Measurements from ENCODE around the gene SMPDL3A.
A peak's percentile ranks its signal among the peaks of the same experiment; 100 is the strongest.

Gene SMPDL3A

GRCh38 chr6:122804962-122805485, 16.0 kb downstream of the SMPDL3A start:
- no peak for DNase-seq (ENCODE audit: low spot score)

- no peak for DNase-seq (ENCODE audit: low spot score)
Observed at GRCh38 chr6:122806291-122806690, 17.2 kb downstream of the SMPDL3A start.

- no peak for DNase-seq (ENCODE audit: low spot score)
Observed at GRCh38 chr6:122808121-122808885, 19.2 kb downstream of the SMPDL3A start.

- no peak for DNase-seq (ENCODE audit: low spot score)
Observed at GRCh38 chr6:122809001-122809400, 19.9 kb downstream of the SMPDL3A start.

GRCh38 chr6:122809691-122810090, 20.6 kb downstream of the SMPDL3A start:
- no peak for DNase-seq (ENCODE audit: low spot score)

GRCh38 chr6:122810189-122810588, 21.1 kb downstream of the SMPDL3A start:
- no peak for DNase-seq (ENCODE audit: low spot score)

- no peak for DNase-seq (ENCODE audit: low spot score)
Observed at GRCh38 chr6:122817358-122817757, 28.3 kb downstream of the SMPDL3A start.

- no peak for DNase-seq (ENCODE audit: low spot score)
Observed at GRCh38 chr6:122817766-122818165, 28.7 kb downstream of the SMPDL3A start.

GRCh38 chr6:122818866-122819265, 29.8 kb downstream of the SMPDL3A start:
- no peak for DNase-seq (ENCODE audit: low spot score)

- DNase-seq (ENCODE audit: low spot score) = no peak
Observed at GRCh38 chr6:122821095-122821494, 32.0 kb downstream of the SMPDL3A start.

GRCh38 chr6:122825163-122825562, 36.1 kb downstream of the SMPDL3A start:
- no peak for DNase-seq (ENCODE audit: low spot score)

GRCh38 chr6:122829456-122829855, 40.4 kb downstream of the SMPDL3A start:
- DNase-seq (ENCODE audit: low spot score) = no peak

GRCh38 chr6:122831511-122831910, 42.5 kb downstream of the SMPDL3A start:
- no peak for DNase-seq (ENCODE audit: low spot score)

- no peak for DNase-seq (ENCODE audit: low spot score)
Observed at GRCh38 chr6:122832459-122832858, 43.4 kb downstream of the SMPDL3A start.

- no peak for DNase-seq (ENCODE audit: low spot score)
Observed at GRCh38 chr6:122833021-122833491, 44.0 kb downstream of the SMPDL3A start.

GRCh38 chr6:122838060-122838780, 49.2 kb downstream of the SMPDL3A start:
- peak; percentile 29 for DNase-seq (ENCODE audit: low spot score)

- DNase-seq (ENCODE audit: low spot score) = peak; percentile 73
Observed at GRCh38 chr6:122839472-122839871, 50.4 kb downstream of the SMPDL3A start.

- DNase-seq (ENCODE audit: low spot score) = no peak
Observed at GRCh38 chr6:122839906-122840305, 50.8 kb downstream of the SMPDL3A start.

GRCh38 chr6:122845464-122845863, 56.4 kb downstream of the SMPDL3A start:
- no peak for DNase-seq (ENCODE audit: low spot score)

- peak; percentile 17 for DNase-seq (ENCODE audit: low spot score)
Observed at GRCh38 chr6:122845916-122846612, 57.0 kb downstream of the SMPDL3A start.

GRCh38 chr6:122853259-122853995, 64.4 kb downstream of the SMPDL3A start:
- no peak for DNase-seq (ENCODE audit: low spot score)
